Epithelial cell of prostate (primary cell): ENCODE measurements around the gene ARHGAP10.

Experiments
- DNase-seq: peaks from one replicate; pipeline ENCODE4 v3.0.0-alpha.2; 2011; ENCODE audit warnings: low read depth, low spot score
- H3K27ac ChIP-seq: fragments of 450-650 bp; 2 replicates; pipeline ENCODE4 v1.5.1; 2017; ENCODE audit warnings: mild to moderate bottlenecking

Gene ARHGAP10

DNA sequence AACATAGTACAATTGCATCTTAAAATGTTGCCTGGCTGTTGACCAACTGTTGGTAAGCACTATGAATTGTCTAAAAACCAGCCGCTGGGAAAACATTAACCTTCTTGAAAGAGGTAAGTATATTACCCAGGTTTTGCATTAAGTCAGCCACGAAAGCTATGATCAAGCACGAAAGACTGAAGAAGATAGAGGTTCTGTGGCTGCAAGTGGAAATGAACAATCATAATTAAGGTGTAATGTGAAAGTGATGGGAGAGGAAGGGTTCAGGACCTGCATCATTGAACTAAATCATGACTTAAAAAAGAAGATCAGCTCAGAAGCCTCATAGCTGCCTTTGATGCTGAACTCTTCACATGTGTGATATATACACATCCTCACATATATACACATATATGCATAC, 369.3 kb downstream of the ARHGAP10 start:
- no peak overlapping the region for H3K27ac ChIP-seq
- DNase-seq, result no peak

DNA sequence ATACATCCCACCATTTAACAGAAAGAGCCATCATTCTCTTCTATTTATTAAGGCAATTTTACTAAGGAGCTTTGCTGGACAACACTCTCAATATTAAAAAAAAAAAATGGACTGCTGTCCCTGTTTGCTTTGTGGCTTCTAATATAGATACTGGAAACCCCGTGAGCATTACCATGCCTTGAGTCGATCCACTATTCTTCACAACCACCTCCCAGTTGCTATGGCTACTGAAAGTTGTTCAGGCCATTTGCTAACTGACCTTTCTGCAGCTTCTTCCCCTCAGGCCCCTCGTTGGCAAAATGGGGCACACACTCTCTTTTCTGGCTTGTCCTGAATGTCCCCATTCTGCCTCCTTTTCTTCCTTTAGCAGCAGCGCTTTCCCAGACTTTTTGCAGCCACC, 369.9 kb downstream of the ARHGAP10 start:
- no peak overlapping the region for H3K27ac ChIP-seq
- DNase-seq, result no peak

DNA sequence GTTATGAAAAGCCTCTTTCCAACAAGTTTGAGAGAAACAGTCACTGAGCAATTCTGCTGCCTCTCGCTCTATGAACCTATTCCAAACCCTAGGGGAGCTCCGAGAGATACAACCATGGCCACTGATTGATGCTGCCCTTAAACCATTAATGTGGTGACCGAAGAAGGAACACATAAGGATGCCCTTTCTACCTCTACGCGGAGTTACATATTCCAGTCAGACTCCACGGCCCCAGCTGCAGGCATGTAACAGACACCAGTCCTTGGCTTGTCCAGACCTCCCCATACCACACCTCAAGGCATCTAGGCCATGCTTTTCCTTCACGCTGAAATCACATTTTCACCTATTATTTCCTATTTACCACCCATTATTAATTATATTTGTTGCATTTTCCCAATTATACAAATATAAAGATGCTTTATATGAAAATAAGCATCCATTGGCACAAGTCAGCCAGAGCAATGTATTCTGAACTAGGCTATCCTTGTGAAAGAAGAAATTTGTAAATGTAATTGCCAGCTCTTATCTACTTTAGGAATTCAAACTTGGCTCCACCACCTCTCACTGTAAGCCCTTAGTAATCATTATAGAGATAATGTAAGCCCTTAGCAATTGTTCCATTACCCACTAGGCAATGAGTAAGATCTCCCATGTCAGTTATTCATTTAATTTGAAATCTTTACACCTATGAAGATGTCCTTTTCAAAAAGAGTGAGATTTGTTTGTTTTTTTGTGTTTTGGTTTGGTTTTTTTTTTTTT, 371.9 kb downstream of the ARHGAP10 start:
- no peak overlapping the region for H3K27ac ChIP-seq

DNA sequence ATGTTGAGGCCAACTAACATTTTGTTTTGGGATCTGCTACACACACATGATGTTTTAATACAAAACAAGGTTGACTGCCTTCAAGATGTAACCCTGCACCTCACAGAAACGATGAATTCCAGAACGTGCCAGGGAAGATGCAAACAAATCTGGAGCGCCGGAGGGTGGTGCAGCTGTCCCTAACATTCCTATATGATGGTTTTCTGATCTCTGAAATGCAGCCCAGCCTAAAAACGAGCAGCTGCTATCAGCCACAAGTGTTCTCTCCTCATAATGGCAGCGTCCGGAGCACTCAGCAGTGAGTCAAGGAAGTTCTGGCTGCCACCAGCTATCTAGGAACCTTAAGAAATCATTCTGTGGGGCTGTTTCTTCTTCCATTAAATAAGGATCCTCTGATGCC, 376.9 kb downstream of the ARHGAP10 start:
- H3K27ac ChIP-seq, result no peak overlapping the region
- no peak for DNase-seq

More for the DNA sequence above, 371.9 kb downstream of the ARHGAP10 start:
- DNase-seq, result no peak

DNA sequence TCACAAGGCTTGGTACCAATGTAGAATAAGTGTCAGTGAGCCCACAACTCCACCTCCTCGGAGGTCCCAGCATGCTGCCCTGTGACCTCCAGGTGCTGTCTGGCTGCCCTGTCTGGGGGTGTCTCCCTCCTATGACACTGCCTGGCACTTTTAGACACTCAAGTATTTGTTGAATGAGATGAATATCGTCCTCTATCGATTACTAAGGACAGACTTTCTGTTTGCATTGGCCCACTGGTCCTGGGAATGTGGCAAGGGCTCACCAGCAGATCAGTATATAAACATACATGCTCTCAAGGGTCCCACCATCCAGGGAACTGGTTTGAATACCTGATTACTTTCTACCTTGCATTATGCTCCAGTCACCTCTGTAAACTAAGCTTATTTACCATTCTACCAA, 377.3 kb downstream of the ARHGAP10 start:
- no peak for DNase-seq
- H3K27ac ChIP-seq, result no peak overlapping the region

DNA sequence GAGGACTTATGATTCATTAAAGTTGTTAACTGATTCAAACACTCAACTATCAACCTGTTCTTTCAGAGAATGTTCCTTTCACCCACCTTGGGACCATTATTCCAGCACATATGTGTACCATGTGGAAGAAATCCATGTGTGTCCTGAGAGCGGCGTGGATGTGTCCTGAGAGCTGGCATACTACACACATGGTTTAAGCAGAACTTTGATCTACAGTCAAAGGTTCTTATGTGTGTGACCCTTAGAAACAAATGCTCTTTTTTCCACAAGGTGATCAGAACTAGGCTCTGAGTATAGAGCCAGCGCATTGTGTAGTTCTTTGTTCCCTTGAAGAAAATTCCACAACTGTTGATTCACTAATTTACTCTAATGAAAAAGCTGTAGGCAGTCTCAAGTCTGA, 378.3 kb downstream of the ARHGAP10 start:
- no peak overlapping the region for H3K27ac ChIP-seq
- no peak for DNase-seq

DNA sequence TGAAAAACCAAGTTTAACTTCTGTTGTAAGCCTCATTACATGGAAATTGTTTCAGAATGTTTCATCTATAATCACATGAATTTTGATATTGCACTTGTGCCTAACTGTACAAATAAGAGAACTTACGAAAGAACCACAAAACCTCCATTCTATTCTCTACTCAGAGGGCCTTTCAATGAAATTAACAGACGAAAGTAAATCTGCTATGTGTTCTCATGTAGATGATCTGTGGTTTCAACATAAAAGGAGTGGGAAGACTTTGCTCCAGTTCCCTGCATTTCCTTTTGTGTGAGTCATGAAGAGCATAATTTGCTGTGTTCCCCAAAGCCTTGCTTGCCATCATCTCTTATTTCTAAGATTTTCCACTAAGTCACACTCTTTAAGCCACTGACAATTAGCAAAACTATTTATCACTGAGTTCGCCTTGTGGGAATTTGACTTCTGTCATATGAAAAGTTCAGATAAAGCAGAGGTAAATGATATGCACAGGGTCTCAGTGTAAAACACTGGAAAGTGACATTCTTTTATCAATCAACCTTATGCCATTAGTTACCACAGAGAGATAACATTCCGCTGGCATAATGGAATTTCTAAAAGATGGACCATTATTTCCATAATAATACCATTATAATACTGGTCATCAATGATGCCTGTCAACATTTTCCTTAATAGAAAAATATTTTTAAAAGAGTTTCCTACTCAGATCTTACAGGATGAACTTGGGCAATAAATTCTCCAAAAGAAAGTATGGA, 380.5 kb downstream of the ARHGAP10 start:
- DNase-seq, result no peak
- no peak overlapping the region for H3K27ac ChIP-seq

DNA sequence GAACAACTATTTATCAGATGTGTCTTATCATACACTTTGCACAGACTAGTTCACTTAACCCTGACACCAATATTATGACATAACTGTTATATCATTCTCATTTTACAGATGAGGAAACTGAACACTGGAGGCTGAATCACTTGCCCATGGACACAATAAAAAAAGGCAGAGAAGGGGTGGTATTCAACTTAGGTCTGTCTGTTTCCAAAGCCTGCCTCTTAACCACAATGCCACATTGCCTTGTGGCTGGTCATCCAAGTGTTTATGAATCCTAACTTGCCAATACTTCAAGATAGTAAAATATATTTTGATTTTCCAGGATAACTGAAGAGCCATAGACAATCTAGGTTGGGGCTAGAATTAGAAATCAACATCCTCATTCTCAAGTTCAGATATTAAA, 382.5 kb downstream of the ARHGAP10 start:
- no peak overlapping the region for H3K27ac ChIP-seq
- DNase-seq, result no peak

DNA sequence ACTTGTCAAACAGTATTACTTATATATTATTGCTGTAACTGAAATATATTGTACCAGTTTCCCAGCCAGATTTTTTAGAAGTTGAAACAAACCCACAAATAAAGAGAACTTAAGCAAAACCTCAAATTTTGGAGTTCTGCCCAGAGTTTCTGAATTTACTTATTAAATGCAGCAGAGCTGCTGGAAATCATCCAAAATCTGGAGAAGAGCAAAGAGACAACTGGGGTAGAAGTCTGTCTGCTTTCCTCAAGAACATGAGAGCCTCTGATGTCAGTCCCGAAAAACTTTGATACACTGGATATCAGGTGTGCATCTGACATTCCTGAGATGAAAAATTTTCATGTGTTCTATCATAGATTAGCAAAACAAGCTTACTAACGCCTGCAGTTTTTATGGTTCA, 384.4 kb downstream of the ARHGAP10 start:
- H3K27ac ChIP-seq, result no peak overlapping the region
- no peak for DNase-seq

DNA sequence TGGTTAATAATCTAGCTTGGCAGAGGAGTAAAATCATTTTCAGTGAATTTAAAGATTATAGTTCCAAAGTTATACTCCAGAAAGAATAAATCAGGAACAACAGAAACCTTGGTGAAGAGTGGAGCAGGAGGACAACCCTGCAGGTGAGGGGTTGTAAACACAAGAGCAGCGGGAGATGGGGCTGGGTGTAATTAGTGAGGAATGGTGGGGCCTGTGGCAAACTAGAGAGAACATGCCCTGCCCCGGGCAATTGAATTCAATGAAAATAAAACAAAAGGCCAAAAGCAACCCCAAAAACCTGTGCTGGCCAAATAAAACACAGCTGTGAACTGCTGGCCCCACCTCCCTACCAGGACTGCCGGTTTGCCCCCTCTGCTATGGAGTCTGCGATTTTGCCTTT, 385.1 kb downstream of the ARHGAP10 start:
- DNase-seq, result no peak
- H3K27ac ChIP-seq, result no peak overlapping the region

DNA sequence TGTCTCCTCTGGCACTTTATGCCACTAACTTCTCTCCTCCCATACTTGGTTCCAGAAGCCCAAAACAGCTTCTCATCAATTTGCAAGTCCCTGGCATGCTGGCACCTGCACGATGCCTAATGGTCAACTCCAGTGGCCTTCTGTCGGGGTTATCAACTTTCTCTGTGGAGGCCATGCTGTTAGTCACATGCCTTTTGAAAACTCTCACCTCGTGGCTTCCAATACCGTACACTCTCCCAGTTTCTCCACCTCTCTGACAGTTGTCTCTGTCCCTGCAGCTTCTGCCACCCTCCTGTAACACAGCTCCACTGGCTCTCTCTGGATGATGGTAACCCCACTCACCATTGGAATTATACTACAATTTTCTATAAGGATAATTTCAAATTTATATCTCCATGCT, 386.3 kb downstream of the ARHGAP10 start:
- DNase-seq, result no peak
- H3K27ac ChIP-seq, result no peak overlapping the region

DNA sequence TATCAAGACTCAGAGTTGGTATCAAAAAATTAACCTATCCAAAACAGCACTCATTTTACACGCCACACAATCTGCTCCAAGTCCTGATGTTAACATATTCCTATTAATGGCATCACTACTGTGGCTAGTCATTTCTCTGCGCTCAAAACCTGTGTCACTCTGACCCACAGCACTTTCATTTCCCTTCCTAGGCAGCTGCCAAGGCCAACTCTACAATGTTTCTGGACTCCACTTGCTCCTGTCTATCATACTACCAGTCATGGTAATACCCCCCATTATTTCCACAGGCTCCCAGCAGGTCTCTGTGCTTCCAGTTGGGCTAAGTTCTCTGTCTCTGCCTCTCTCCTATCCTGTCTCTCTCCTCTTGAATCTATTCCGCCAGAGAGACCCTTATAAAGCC, 386.7 kb downstream of the ARHGAP10 start:
- no peak for DNase-seq
- no peak overlapping the region for H3K27ac ChIP-seq

DNA sequence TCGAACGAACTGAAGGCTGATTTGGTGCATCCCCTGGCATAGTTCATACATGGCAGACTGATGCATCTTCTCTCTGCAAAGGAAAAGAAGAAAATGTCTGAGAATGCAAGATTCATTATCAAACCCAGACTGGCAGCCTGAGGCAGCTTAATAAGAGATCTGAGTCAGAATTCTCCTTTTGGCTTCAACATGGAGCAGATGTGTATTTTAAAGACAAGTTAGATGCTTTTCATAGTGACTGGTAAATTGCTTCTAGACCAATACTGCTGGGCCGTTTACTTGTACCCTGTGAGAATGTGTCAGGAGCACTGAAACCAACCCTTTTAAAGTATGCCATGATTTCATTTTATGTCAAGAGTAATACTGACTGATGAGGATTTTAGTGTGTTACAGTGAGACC, 388.3 kb downstream of the ARHGAP10 start:
- H3K27ac ChIP-seq, result no peak overlapping the region
- DNase-seq, result no peak
